CD4-positive, alpha-beta T cell treated with Interleukin-6 for 4 hours (primary cell): ENCODE data around the gene NOXA1.

Source experiments
- DNase-seq: peaks from one replicate; pipeline ENCODE4 v3.0.0-alpha.2; 2020; ENCODE audit warnings: mixed read lengths

The NOXA1 gene

GRCh38 chr9:137455359-137455991 lies 32.3 kb downstream of the NOXA1 start:
- DNase-seq = no peak

DNA sequence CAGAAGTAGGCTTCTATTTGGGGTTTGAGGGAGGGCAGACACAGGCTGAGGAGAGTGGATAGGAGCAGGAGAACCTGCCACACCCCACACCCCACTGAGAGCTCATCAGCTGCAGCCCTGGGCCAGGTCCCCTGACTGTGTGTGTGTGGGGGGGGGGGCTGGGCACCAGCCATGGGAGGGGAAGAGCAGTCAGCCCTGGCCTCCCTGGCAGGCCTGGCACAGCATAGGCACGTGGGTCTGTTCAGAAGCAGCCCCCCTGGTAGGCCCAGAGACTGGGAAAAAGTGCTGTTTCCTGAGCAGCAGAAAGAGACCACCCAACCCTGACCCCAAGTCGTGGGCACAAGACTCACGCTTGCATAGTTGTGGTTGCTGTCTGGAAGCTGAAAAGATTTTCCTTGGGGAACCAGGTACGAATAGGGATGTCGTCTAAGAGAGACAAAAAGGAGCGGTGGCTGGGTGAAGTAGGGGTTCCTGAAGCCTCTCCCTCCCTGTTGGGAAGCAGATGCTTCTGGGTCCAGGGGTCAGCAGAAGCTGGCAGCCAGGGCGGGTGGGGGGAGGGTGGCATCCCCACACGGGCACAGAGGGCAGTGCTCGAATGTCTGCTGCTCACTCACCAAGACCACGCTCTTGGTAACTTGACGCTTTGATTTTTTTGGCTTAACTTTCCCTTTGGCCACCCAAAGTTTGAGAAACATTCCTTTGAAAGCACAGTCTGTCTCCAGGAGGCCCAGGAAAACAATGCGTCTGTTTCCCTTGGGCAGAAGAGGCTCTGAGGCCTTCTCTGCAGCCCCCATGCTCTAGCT lies 33.1 kb downstream of the NOXA1 start:
- no peak for DNase-seq

- DNase-seq = no peak
These were observed 33.7 kb downstream of the NOXA1 start for GRCh38 chr9:137456864-137457405.

- DNase-seq = no peak
These were observed 34.4 kb downstream of the NOXA1 start for GRCh38 chr9:137457406-137458193.

DNA sequence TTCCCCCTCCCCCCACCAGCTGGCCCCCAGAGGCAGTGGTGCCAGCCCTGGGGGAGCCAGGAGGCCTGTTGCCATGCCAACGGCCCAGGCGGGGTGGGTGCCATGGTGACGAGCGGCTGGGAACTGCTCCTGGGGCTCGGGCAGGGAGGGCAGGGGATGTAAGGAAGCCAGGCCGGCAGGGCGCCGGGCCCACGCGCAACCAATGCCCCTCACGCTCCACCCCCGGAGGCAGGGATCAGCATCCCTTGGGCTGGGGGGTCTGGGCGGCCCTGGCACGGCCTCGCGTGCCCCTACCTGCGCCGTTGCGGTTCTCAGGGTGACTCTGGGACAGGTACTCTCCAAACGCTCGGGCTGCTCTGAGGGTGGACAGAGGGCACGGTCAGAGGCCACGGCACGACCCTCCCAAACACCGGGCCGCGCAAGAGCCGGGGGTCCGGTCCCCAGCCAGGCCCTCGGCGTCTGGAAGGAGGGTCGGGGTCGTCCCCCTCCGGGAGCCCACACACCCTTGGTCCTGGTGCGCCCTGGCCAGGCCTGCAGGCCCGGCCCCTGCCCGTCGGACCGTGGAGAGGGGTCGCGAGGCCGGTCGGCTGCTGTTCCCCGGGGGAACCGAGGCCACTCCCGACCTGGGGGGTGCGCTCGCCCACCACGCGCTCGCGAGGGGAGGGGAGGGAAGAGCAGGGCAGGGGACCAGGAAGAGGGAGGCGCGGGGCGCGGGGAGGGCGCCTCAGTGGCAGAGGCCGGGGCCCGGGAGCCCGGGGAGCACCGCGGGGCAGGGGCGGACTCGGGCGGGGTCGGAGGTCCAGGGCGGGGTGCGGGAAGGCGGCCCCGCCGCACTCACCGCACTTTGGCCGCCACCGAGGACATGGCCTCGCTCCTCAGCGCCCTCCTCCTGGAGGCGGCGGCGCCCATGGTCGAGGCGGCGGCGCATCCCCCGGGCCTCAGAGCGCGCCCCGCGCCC lies 35.3 kb downstream of the NOXA1 start:
- peak; percentile 37 for DNase-seq

- peak; percentile 95 for DNase-seq
These were observed 36.0 kb downstream of the NOXA1 start, which contains the start of gene NSMF for GRCh38 chr9:137459152-137459600. Gene NSMF (minus strand): TSS chr9:137459334. CDS start chr9:137459102, 232 bp downstream.

- DNase-seq = no peak
These were observed 36.6 kb downstream of the NOXA1 start for GRCh38 chr9:137459601-137460362.

DNA sequence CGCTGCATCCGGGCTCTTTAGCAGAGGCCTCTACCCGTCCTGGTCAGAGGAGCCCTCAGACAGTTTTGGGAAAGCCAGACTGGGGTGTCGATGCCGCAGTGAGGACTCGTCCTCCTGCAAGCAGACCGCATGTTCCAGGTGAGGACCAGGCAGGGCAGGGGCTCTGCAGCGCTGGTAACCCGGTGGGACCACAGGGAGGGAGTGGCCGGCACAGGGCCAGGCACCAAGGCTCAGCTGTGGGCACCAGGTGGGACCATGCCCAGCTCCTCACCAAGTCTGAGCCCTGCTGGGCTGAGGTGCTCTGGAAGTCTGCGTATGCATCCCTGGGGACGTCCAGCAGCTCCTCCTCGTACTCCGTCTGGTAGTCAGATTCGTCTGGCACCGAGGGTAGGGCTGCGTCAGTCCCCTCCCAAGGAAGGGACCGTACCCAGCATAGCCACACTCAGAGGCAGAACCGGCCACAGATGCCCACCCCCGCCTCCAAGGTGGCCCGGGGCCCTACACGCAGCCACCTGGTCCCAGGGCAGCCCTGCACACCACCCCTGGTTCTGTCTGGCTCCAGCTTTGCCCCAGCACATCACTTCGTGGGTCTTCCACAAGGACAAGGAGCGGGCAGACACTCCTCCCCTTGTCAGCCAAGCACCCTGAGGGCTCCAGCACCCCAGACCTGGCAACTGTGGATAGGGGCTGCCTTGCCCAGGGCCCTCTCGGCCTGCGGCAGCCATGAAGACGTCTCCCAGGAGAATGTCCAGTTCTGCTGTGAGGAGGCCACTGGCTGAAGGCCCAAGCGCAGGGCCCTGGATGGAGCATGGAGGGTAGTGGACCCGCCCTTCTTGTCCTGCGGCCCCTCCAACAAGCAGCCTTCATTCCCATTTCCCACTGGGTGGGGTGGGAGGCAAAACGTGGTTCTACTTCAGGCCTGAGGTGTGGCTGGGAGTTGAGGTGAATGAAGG lies 37.4 kb downstream of the NOXA1 start:
- no peak for DNase-seq

- DNase-seq = no peak
These were observed 38.1 kb downstream of the NOXA1 start for GRCh38 chr9:137461316-137461662.

- peak; percentile 79 for DNase-seq
These were observed 38.6 kb downstream of the NOXA1 start for GRCh38 chr9:137461663-137462395.

GRCh38 chr9:137462396-137462985 lies 39.3 kb downstream of the NOXA1 start:
- DNase-seq = no peak

GRCh38 chr9:137462986-137463930 lies 40.1 kb downstream of the NOXA1 start:
- DNase-seq = no peak

GRCh38 chr9:137463931-137464290 lies 40.7 kb downstream of the NOXA1 start:
- no peak for DNase-seq

DNA sequence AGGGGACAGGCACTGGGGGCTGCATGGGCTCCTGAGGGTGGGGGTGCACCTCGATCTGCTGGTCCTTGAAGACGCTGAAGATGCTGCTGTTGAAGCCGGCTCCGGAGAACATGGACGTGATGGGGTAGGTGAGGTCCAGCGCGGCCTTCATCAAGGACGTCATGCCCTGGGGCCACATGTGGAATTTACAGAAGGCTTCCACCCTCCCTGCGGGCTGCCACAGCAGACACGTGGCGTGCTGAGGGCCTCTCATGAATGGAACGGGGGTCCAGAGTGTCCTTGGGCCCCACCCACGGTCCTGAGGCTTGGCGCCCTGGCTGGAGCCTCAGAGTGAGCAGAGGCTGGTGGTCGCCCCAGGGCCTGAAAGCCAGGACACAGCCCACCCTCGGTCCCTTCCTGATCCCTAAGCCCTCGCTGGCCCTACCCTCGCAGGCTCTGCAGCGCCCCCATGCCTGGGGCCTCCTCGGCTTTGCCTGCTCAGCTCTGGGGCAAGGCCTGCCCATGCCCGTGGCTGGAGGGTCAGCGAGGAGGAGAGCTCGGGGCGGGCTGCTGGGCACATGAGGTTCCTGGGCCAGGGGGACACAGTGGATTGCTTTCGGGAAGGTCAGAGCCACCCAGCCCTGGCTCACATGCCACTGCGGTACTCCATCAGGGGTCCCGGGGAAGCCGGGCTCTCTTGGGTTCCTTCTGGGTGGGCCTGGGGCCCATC lies 41.3 kb downstream of the NOXA1 start:
- DNase-seq = no peak

GRCh38 chr9:137465000-137465719 lies 42.0 kb downstream of the NOXA1 start:
- DNase-seq = no peak

- DNase-seq = no peak
These were observed 42.7 kb downstream of the NOXA1 start for GRCh38 chr9:137465720-137466388.
